ENCODE data around the gene TJP3.

TJP3 gene

GRCh38 chr19:3768748-3769099 lies 60.5 kb downstream of the TJP3 start:
- DNase-seq (ENCODE audit: low read depth) = no peak

- no peak for DNase-seq (ENCODE audit: low read depth)
Measured at GRCh38 chr19:3769494-3769893, 61.3 kb downstream of the TJP3 start.

DNA sequence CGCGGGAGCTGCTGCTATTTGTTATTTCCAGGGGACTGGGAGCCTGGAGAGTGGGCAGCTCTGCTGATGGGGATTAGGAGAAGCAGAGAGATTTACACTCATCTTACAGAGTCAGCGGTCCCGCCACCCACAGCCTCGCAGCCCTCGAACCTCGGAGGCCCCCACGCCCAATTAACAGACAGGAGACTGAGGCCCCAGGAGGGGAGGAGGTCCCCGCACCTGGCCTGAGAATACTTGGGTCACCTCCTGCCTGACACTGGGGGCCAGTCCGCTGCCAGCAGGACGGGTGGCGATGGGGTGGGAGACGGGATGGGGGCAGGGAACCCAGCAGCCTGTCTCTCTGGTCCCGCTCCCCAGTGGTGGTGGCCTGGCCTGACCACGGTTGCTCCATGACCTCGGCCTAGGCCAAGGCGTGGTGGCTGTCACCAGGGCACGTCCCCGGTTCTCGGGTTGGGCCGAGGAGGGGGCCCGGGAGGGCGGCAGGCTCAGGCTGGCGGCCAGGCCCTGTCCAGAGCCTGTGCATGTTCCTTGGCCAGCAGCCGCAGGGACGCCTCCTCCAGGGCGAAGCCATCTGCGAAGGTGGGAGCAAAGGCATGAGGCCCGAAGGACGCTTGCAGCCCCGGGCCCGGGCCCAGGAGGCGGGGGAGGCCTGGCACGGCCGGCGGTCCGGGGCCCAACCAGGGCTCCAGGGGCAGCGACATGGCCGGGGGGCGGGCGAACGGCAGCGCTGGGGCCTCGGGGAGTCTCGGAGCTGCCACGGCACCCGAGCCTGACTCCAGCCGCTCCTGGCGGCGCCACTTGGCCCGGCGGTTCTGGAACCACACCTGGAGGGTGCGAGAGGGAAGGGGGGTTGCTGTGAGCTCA lies 62.2 kb downstream of the TJP3 start:
- no peak for DNase-seq (ENCODE audit: low read depth)

DNA sequence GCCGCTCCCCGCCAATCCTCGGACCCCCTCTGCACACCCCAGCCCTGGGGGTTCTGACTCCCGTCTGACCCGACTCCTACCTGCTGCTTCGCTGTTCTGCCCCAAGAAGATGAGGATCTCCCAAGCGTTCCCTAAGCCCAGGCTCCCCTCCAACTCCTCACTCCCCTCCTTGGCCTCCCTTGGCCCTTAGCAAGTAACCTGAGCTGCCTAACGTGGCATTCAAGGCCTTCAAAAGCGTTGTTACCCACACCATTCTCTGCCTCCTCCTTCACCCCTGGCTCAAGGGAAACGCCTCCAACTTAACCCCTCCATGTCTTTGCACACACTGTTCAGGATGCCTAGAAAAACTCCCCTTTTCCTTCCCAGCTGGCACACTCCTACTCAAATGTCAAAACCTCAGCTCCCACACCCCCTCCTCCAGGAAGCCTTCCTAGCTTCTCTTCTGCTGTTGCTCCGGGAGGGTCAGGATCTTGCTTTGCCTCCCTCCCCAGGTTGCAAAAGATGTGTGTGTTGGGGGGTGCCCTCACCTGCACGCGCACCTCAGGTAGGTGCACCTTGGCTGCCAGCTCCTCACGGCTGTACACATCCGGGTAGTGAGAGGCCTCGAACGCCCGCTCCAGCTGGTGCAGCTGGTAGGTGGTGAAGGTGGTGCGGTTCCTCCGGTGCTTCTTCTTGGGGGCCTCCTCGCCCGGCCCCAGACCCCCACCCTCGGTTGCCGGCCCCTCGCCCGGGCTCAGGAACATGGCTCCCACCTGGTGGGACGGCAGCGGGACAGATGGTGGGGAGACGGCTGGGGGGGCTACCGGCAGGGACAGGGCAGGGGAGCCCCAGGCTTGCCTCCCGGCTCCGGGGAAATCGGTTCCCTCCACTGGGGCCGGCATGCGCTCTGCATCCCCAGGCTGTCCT lies 63.1 kb downstream of the TJP3 start:
- DNase-seq (ENCODE audit: low read depth) = no peak

DNA sequence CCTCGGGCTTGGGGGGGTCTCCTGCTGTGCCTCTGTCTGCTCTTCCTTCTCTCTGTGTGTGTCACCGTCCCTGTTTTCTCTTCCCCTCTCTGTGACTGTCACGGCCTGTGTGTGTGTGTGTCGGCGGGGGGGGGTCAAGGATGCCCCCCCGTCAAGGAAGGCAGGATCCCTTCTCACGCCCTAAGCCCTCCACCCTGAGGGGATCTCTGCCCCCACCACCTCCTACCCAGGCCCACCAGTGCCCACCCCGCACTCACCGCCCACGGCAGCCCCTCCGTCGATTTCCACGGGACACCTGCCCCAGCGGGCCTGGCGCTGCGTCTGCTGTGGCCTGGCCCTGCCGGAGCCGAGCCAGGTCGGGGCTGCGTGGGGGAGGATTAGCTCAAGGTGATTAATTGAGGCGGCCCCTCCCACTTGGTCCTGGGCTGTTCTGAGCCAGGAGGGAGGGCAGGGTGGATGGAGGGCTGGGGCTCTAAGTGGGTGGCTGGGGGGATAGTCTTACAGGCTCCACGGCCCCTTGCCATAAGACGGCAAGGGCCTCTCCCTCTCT lies 63.8 kb downstream of the TJP3 start, which contains the start of gene RAX2:
Gene RAX2 (minus strand): TSS at position 323 of the 550 bp plus-strand sequence. CDS start 486 bp downstream, outside the sequence.
- DNase-seq (ENCODE audit: low read depth) = no peak

DNA sequence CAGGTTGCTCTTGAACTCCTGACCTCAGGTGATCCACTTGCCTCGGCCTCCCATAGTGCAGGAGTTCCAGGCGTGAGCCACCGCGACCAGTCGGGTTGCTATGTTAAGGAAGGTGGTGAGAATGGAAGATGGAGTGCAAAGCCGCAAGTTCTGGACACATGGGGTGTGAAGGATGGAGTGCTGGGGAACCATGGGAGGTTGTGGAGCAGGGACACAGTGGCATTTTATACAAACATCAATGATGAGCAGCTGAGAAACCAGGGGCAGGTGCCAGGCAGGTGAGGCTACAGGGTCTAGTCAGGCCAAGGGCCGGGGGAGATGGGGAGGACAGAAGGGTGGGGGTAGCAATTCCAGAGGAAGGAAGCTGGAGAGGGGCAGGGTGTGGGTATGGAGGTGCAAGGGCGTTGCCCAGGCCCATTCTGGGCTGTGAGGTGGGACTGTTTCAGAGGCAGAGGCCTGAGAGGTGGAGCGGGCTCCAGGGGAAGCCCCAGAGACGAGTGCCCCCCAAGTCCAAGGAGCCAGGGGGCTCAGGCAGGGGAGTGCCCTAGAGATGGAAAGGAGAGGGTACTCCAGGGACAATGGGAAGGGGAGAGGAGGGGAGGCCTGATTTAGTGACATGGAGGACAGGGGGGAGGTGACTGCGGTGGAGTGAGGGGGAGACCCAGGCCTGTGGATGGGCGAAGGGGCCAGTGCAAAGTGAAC lies 65.8 kb downstream of the TJP3 start:
- no peak for DNase-seq (ENCODE audit: low read depth)

DNA sequence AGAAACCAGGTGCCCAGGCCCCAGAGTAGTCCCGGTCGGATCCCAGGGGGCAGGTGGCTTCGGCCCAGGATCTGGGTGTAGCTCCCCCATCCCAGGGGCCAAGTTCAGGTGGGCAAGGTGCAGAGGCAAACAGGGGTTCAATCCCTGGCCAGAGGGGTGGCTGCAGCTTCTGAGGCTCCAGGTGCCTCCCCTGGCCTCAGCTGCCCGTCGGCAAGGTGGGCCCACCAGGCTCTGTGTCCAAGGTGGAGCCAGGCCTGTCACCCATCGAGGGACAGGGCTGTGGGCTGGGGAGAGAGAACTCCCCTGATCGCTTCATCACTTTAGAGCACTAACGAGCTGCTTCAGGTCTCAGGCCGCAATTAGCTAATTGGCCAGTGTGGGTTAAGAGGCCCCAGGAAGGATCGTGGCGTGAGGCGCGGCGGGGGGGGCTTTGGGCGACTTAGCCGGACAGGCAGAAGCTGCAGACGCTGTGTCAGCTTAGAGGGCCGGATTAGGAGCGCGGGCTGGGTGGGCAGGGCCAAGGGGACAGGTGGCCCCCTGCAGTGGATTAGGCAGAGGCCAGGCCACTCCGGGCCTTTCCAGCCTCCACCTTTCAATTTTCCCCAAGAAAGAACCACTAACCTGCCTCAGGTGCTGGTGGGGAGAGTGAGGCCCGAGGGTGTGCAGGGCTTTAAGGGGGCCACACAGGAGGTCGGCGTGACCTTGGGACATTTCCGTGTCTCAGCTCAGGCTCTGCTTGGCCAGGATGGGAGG lies 66.6 kb downstream of the TJP3 start:
- no peak for DNase-seq (ENCODE audit: low read depth)

- no peak for DNase-seq (ENCODE audit: low read depth)
Measured at GRCh38 chr19:3775374-3775711, 67.2 kb downstream of the TJP3 start.

DNA sequence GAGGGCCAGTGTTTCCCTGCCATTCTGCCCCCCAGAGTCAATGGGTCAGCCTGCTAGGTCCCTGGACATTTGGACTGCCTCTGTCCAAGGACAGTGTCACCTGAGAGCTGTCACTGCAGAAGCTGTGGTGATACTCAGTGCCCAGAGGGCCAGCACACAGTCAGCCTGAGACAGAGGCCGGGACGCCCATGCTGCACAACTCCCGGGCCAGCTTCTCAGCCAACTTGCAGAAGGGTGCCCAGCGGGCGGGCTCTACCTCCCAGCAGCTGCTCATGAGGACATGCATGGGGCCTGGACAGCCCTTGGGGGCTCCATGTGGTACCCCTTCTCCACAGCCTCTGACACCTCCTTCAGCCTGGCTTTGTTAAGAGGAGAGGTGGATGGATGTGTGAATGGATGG lies 67.6 kb downstream of the TJP3 start:
- no peak for DNase-seq (ENCODE audit: low read depth)

GRCh38 chr19:3776479-3777040 lies 68.4 kb downstream of the TJP3 start:
- DNase-seq (ENCODE audit: low read depth) = no peak

DNA sequence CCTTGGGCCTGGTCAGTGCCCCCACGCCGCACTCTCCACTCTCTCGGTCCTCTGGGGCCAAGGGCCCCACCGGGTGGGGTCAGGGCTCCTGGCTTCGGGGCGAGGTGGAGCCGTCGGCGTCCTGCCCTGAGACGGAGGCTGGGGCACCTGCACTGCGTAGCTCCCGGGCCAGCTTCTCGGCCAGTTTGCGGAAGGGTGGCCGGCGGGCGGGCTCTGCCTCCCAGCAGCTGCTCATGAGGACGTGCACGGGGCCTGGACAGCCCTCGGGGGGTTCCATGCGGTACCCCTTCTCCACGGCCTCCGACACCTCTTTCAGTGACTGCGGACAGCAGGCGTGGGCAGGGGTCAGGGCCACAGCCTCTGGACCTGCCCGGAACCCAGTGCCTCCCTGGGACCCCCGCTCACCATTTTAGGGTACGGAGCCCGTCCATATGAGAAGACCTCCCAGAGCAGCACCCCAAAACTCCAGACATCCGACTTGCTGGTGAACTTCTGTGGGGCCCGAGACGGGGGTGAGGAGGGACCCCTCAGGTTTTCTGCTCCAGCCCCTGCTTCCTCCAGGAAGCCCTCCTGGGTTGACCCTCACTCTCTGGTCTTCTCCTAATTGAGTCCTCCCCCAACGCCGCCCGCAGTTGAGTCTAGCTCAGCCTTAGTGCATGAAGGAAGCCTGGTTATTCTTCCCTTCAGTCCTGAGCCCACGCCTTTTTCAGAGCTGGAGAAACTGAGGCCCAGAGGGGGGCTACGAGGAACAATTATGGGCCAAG lies 70.1 kb downstream of the TJP3 start:
- DNase-seq (ENCODE audit: low read depth) = no peak

DNA sequence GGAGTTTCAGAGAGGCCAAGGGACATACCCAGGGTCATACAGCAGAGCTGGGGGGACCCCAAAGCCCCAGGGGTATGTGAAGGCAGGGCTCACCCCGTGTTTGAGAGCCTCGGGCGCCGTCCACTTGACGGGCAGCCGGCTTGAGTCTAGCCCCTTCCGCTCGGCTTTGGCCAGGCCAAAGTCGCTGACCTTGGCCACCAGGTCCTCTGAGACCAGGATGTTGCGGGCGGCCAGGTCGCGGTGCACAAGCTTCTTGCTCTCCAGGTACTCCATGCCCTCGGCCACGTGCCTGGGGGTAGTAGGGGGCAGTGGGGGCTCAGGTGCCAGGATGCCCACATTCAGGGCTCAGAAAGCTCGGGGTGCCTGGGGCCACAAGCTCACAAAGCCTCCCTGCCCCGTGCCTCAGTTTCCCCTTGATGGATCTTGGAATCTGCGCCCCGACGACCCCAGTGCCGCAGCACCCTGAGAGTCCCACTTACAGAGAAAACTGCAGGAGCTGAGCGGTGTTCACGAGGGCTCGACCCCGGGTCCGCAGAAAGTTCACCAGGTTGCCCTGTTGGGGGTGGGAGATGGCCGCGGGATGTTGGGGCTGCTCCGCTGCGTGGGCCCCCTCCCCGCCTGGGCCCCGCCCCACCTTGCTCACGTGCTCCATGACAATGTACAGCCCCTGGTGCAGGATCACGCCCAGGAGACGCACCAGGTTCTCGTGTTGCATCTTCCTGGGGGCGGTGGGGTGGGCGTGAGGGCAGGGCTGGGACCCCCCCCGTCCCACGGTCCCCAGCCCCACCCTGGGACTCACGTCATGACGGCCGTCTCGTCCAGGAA lies 70.9 kb downstream of the TJP3 start:
- DNase-seq (ENCODE audit: low read depth) = no peak

DNA sequence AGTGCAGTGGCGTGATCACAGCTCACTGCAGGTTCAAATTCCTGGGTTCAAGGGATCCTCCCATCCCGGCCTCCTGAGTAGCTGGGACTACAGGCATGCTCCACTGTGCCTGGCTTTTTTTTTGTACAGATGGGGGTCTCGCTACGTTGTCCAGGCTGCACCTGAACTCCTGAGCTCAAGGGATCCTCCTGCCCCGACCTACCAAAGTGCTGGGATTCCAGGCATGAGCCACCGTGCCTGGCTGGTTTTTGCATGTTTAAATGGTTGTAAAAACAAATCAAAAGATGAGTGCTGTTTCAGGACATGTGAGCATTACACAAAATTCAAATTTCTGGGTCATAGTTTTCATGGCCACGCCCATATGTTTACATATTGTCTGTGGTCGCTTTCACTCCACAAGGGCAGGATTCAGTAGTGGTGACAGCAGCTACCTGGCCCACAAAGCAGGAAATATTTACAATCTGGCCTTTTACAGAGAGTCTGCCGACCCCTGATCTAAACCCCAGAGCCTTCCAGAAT lies 72.7 kb downstream of the TJP3 start:
- DNase-seq (ENCODE audit: low read depth) = no peak

DNA sequence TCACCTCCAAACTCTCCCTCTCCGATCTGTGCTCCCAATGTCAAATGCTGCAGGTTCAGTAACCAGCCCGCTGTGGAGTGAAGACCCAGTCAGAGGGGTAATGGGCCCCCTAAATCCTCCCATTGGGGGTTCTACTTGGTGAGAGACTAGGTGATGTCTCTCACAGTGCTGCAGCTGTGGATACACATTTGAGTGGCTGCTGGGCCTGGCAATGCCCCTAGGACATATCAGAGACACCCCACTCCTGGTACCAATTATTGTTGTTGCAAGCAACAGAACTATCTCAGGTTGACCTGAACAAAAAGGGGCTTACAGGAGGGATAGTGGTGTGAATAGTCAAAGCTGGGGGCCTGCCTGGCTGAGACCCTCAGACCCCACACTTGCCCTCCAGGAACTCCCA lies 73.4 kb downstream of the TJP3 start:
- no peak for DNase-seq (ENCODE audit: low read depth)

DNA sequence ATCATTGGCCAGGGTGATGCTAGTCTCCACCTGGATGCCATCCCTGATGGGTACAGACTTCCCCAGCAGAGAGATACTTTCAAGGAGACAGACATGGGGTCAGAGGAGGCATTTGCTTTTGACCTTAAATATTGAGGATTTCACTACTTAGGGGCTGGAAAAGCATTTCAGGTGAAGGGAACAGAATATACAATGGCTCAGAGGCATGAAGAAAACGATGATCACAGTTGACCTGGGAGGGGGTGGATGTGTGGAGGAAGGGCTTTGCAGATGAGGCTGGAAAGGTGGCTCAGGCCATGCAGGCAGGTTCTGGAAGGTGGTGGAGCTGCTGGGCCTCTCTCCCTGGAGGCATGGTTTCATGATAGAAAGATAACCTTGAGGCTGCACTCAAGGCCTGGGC lies 74.1 kb downstream of the TJP3 start:
- DNase-seq (ENCODE audit: low read depth) = no peak

- no peak for DNase-seq (ENCODE audit: low read depth)
Measured at GRCh38 chr19:3782903-3783302, 74.7 kb downstream of the TJP3 start.

GRCh38 chr19:3783660-3784584 lies 75.7 kb downstream of the TJP3 start:
- DNase-seq (ENCODE audit: low read depth) = no peak

Measured in T-helper 22 cell (primary cell).